GM23338 (cell line): ENCODE results near the gene ABCA6. TPM values are rescaled to one million over a fixed set of nuclear protein-coding genes. Genes with fewer than 3 reads are reported as not detected.

Source experiments
- ATAC-seq: fragments of 200-7000 bp; cut with Tn5 transposase; 3 replicates; pipeline ENCODE4 v1.9.1; 2020
- DNase-seq: peaks from one replicate; pipeline ENCODE4 v3.0.0-alpha.2; 2015; ENCODE audit warnings: low spot score
- H2AFZ ChIP-seq: fragments of 200-600 bp; sonication (generic); 2 replicates; pipeline ENCODE4 v1.8.0; 2016; ENCODE audit warnings: antibody characterized with exemption, mild to moderate bottlenecking, moderate library complexity
- H3F3A ChIP-seq: fragments of 200-600 bp; sonication (generic); replicated peaks from 2 replicates; pipeline ENCODE4 v1.8.0; 2017; ENCODE audit warnings: antibody characterized with exemption, mixed run types, low read depth
- H3K27ac ChIP-seq: fragments of 200-600 bp; sonication (generic); 2 replicates; pipeline ENCODE4 v1.6.1; 2016; ENCODE audit warnings: low read depth
- H3K27me3 ChIP-seq: fragments of 200-600 bp; sonication (generic); 2 replicates; pipeline ENCODE4 v1.8.0; 2016; ENCODE audit warnings: mild to moderate bottlenecking, mixed run types, moderate library complexity; ENCODE audit not compliant: insufficient read depth
- H3K36me3 ChIP-seq: fragments of 200-600 bp; sonication (generic); 2 replicates; pipeline ENCODE4 v1.8.0; 2016; ENCODE audit warnings: mild to moderate bottlenecking; ENCODE audit not compliant: insufficient read depth
- H3K4me1 ChIP-seq: fragments of 200-600 bp; sonication (generic); 2 replicates; pipeline ENCODE4 v1.8.0; 2016; ENCODE audit warnings: mild to moderate bottlenecking, moderate library complexity; ENCODE audit not compliant: insufficient read depth
- H3K4me2 ChIP-seq: fragments of 200-600 bp; sonication (generic); 2 replicates; pipeline ENCODE4 v1.7.1; 2017; ENCODE audit warnings: mixed run types
- H3K4me3 ChIP-seq: fragments of 200-600 bp; sonication (generic); 2 replicates; pipeline ENCODE4 v1.6.1; 2016; ENCODE audit warnings: mixed run types
- H3K79me2 ChIP-seq: fragments of 200-600 bp; sonication (generic); replicated peaks from 2 replicates; pipeline ENCODE4 v1.8.0; 2017; ENCODE audit warnings: mild to moderate bottlenecking; ENCODE audit not compliant: insufficient read depth
- H3K9me2 ChIP-seq: fragments of 200-600 bp; sonication (generic); 2 replicates; pipeline ENCODE4 v1.8.0; 2017; ENCODE audit not compliant: insufficient read depth
- H4K20me1 ChIP-seq: fragments of 200-600 bp; sonication (generic); replicated peaks from 2 replicates; pipeline ENCODE4 v1.8.0; 2017; ENCODE audit warnings: mild to moderate bottlenecking; ENCODE audit not compliant: insufficient read depth
- H3K27ac Mint-ChIP-seq: 2 replicates; pipeline ENCODE4 v1.8.0; 2020; ENCODE audit warnings: inconsistent platforms, mild to moderate bottlenecking, moderate library complexity, mixed read lengths
- H3K27me3 Mint-ChIP-seq: 3 replicates; pipeline ENCODE4 v1.8.0; 2022; ENCODE audit warnings: low read depth, mild to moderate bottlenecking, moderate library complexity, mixed read lengths, inconsistent platforms; ENCODE audit not compliant: insufficient read depth, poor library complexity
- H3K36me3 Mint-ChIP-seq: 3 replicates; pipeline ENCODE4 v1.8.0; 2021; ENCODE audit warnings: low read depth, mild to moderate bottlenecking, inconsistent platforms, moderate library complexity, mixed read lengths
- H3K4me1 Mint-ChIP-seq: 3 replicates; pipeline ENCODE4 v1.8.0; 2020; ENCODE audit warnings: mild to moderate bottlenecking, inconsistent platforms, mixed read lengths
- H3K4me3 Mint-ChIP-seq: 3 replicates; pipeline ENCODE4 v1.8.0; 2021; ENCODE audit warnings: moderate library complexity, mild to moderate bottlenecking, inconsistent platforms, mixed read lengths
- H3K9me3 Mint-ChIP-seq: 3 replicates; pipeline ENCODE4 v1.8.0; 2020; ENCODE audit warnings: moderate library complexity, mild to moderate bottlenecking, inconsistent platforms, mixed read lengths
- CREB1 ChIP-seq: fragments of 250-450 bp; sonication (Bioruptor Pico); IDR thresholded peaks from 2 replicates; pipeline ENCODE4 v1.5.0; 2020; ENCODE audit warnings: low read depth, mild to moderate bottlenecking, moderate library complexity
- EZH2 ChIP-seq: fragments of 200-600 bp; sonication (generic); IDR thresholded peaks from one replicate; pipeline ENCODE4 v1.8.0; 2017; ENCODE audit warnings: antibody characterized with exemption, mild to moderate bottlenecking, low read depth; ENCODE audit not compliant: unreplicated experiment
- JUNB ChIP-seq: IDR thresholded peaks from one replicate; pipeline ENCODE4 v1.6.1; 2016; ENCODE audit warnings: antibody characterized with exemption; ENCODE audit not compliant: unreplicated experiment
- NANOG ChIP-seq: IDR thresholded peaks from 2 replicates; pipeline ENCODE4 v1.6.1; 2016; ENCODE audit warnings: antibody characterized with exemption, borderline replicate concordance
- STAT1 ChIP-seq: IDR thresholded peaks from one replicate; pipeline ENCODE4 v1.6.1; 2016; ENCODE audit warnings: antibody characterized with exemption; ENCODE audit not compliant: unreplicated experiment
- ZNF114 ChIP-seq: fragments of 250-450 bp; sonication (Bioruptor Pico); IDR thresholded peaks from 2 replicates; pipeline ENCODE4 v1.5.0; 2020; ENCODE audit warnings: mild to moderate bottlenecking, moderate library complexity
- ZNF331 ChIP-seq: fragments of 250-450 bp; sonication (Bioruptor Pico); IDR thresholded peaks from 2 replicates; pipeline ENCODE4 v1.5.0; 2020; ENCODE audit warnings: low read depth, mild to moderate bottlenecking, moderate library complexity
- polyA plus RNA-seq: library from polyadenylated mRNA; unstranded; fragments of >200 nt; fragmentation: Nextera tagmentation; extraction: Ambion mirVana; gene quantifications from 2 replicates; pipeline ENCODE4 v1.2.1, GENCODE V29; 2016
- total RNA-seq: library from RNA; depleted of rRNA; stranded (reverse); fragments of >200 nt; shearing (Covaris generic); gene quantifications from 2 replicates; pipeline ENCODE4 v1.2.3, GENCODE V29; 2014
- TF ChIP-seq, protein P1 (sequence below): IDR thresholded peaks from one replicate; pipeline ENCODE4 v1.6.1; 2018; ENCODE audit warnings: antibody characterized with exemption; ENCODE audit not compliant: unreplicated experiment
- TF ChIP-seq, protein P2 (sequence below): IDR thresholded peaks from 2 replicates; pipeline ENCODE4 v1.6.1; 2016; ENCODE audit warnings: antibody characterized with exemption
- TF ChIP-seq, protein P3 (sequence below): fragments of 250-450 bp; sonication (Bioruptor Pico); IDR thresholded peaks from 2 replicates; pipeline ENCODE4 v1.5.0; 2020; ENCODE audit warnings: mild to moderate bottlenecking, moderate library complexity

ABCA6 gene
- total and polyA plus RNA-seq, 2 experiments from 2014 or later: not detected

GRCh38 chr17:69143683-69144231, 2.1 kb upstream of the ABCA6 start (continued):
- TF ChIP-seq, protein P1, sequence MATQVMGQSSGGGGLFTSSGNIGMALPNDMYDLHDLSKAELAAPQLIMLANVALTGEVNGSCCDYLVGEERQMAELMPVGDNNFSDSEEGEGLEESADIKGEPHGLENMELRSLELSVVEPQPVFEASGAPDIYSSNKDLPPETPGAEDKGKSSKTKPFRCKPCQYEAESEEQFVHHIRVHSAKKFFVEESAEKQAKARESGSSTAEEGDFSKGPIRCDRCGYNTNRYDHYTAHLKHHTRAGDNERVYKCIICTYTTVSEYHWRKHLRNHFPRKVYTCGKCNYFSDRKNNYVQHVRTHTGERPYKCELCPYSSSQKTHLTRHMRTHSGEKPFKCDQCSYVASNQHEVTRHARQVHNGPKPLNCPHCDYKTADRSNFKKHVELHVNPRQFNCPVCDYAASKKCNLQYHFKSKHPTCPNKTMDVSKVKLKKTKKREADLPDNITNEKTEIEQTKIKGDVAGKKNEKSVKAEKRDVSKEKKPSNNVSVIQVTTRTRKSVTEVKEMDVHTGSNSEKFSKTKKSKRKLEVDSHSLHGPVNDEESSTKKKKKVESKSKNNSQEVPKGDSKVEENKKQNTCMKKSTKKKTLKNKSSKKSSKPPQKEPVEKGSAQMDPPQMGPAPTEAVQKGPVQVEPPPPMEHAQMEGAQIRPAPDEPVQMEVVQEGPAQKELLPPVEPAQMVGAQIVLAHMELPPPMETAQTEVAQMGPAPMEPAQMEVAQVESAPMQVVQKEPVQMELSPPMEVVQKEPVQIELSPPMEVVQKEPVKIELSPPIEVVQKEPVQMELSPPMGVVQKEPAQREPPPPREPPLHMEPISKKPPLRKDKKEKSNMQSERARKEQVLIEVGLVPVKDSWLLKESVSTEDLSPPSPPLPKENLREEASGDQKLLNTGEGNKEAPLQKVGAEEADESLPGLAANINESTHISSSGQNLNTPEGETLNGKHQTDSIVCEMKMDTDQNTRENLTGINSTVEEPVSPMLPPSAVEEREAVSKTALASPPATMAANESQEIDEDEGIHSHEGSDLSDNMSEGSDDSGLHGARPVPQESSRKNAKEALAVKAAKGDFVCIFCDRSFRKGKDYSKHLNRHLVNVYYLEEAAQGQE: no peak
- TF ChIP-seq ZNF331 (CRISPR knock-in tag): no peak

DNA sequence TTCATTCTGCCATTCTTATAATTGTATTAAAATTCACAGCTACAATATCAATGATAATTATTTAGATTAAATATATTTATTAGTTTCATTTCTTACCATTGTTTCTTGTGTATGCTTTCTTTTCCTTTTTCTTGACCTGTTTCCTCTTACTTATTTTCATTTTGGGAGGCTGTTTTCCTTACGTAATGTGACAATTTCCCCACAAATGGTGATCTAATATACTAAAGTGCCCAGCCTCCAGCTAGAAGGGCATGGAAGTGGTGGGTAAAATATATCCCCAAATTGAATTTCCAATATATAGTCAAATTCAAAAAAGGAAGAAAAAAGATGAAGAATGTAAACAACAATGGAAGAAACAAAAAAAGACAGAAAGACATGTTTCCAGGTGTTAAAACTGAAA, 1.5 kb upstream of the ABCA6 start:
- H3K27me3 Mint-ChIP-seq: no peaks in the 10 kb centered on the region
- no peak overlapping the region for H2AFZ ChIP-seq
- H4K20me1 ChIP-seq: no peaks in the 10 kb centered on the region
- no peaks in the 10 kb centered on the region for H3K27me3 ChIP-seq
- H3K9me2 ChIP-seq: peaks cover under 1% of the 10 kb centered on the region; the same call in 1 of the 2 replicates
- no peak overlapping the region for H3K27ac ChIP-seq
- no peaks in the 10 kb centered on the region for H3F3A ChIP-seq
- no peaks in the 10 kb centered on the region for H3K9me3 Mint-ChIP-seq
- H3K4me2 ChIP-seq: no peak overlapping the region
- ATAC-seq (no peak), DNase-seq (no peak)
- H3K4me3 Mint-ChIP-seq: no peak overlapping the region
- no peaks in the 10 kb centered on the region for H3K79me2 ChIP-seq
- no peak for TF ChIP-seq CREB1 (CRISPR knock-in tag)
- TF ChIP-seq ZNF331 (CRISPR knock-in tag): no peak
- no peak for TF ChIP-seq STAT1
- no peak for TF ChIP-seq NANOG
- TF ChIP-seq, protein P2, sequence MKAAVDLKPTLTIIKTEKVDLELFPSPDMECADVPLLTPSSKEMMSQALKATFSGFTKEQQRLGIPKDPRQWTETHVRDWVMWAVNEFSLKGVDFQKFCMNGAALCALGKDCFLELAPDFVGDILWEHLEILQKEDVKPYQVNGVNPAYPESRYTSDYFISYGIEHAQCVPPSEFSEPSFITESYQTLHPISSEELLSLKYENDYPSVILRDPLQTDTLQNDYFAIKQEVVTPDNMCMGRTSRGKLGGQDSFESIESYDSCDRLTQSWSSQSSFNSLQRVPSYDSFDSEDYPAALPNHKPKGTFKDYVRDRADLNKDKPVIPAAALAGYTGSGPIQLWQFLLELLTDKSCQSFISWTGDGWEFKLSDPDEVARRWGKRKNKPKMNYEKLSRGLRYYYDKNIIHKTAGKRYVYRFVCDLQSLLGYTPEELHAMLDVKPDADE: no peak
- TF ChIP-seq, protein P3, sequence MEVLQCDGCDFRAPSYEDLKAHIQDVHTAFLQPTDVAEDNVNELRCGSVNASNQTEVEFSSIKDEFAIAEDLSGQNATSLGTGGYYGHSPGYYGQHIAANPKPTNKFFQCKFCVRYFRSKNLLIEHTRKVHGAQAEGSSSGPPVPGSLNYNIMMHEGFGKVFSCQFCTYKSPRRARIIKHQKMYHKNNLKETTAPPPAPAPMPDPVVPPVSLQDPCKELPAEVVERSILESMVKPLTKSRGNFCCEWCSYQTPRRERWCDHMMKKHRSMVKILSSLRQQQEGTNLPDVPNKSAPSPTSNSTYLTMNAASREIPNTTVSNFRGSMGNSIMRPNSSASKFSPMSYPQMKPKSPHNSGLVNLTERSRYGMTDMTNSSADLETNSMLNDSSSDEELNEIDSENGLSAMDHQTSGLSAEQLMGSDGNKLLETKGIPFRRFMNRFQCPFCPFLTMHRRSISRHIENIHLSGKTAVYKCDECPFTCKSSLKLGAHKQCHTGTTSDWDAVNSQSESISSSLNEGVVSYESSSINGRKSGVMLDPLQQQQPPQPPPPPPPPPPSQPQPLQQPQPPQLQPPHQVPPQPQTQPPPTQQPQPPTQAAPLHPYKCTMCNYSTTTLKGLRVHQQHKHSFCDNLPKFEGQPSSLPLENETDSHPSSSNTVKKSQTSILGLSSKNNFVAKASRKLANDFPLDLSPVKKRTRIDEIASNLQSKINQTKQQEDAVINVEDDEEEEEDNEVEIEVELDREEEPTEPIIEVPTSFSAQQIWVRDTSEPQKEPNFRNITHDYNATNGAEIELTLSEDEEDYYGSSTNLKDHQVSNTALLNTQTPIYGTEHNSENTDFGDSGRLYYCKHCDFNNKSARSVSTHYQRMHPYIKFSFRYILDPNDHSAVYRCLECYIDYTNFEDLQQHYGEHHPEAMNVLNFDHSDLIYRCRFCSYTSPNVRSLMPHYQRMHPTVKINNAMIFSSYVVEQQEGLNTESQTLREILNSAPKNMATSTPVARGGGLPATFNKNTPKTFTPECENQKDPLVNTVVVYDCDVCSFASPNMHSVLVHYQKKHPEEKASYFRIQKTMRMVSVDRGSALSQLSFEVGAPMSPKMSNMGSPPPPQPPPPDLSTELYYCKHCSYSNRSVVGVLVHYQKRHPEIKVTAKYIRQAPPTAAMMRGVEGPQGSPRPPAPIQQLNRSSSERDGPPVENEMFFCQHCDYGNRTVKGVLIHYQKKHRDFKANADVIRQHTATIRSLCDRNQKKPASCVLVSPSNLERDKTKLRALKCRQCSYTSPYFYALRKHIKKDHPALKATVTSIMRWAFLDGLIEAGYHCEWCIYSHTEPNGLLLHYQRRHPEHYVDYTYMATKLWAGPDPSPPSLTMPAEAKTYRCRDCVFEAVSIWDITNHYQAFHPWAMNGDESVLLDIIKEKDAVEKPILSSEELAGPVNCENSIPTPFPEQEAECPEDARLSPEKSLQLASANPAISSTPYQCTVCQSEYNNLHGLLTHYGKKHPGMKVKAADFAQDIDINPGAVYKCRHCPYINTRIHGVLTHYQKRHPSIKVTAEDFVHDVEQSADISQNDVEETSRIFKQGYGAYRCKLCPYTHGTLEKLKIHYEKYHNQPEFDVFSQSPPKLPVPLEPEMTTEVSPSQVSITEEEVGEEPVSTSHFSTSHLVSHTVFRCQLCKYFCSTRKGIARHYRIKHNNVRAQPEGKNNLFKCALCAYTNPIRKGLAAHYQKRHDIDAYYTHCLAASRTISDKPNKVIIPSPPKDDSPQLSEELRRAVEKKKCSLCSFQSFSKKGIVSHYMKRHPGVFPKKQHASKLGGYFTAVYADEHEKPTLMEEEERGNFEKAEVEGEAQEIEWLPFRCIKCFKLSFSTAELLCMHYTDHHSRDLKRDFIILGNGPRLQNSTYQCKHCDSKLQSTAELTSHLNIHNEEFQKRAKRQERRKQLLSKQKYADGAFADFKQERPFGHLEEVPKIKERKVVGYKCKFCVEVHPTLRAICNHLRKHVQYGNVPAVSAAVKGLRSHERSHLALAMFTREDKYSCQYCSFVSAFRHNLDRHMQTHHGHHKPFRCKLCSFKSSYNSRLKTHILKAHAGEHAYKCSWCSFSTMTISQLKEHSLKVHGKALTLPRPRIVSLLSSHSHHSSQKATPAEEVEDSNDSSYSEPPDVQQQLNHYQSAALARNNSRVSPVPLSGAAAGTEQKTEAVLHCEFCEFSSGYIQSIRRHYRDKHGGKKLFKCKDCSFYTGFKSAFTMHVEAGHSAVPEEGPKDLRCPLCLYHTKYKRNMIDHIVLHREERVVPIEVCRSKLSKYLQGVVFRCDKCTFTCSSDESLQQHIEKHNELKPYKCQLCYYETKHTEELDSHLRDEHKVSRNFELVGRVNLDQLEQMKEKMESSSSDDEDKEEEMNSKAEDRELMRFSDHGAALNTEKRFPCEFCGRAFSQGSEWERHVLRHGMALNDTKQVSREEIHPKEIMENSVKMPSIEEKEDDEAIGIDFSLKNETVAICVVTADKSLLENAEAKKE (CRISPR knock-in tag): no peak
- TF ChIP-seq JUNB: no peak
- TF ChIP-seq, protein P1: no peak
- no peak for TF ChIP-seq ZNF114 (CRISPR knock-in tag)
- no peak for TF ChIP-seq EZH2
- no peak overlapping the region for H3K27ac Mint-ChIP-seq
- H3K36me3 ChIP-seq: no peaks in the 10 kb centered on the region
- peaks cover 5% of the 10 kb centered on the region; the same call in 2 of the 3 replicates for H3K4me1 Mint-ChIP-seq
- H3K4me1 ChIP-seq: no peaks in the 10 kb centered on the region
- H3K4me3 ChIP-seq: no peak overlapping the region
- H3K36me3 Mint-ChIP-seq: no peaks in the 10 kb centered on the region
